ENCODE data around the gene CACNA1E.

DNA sequence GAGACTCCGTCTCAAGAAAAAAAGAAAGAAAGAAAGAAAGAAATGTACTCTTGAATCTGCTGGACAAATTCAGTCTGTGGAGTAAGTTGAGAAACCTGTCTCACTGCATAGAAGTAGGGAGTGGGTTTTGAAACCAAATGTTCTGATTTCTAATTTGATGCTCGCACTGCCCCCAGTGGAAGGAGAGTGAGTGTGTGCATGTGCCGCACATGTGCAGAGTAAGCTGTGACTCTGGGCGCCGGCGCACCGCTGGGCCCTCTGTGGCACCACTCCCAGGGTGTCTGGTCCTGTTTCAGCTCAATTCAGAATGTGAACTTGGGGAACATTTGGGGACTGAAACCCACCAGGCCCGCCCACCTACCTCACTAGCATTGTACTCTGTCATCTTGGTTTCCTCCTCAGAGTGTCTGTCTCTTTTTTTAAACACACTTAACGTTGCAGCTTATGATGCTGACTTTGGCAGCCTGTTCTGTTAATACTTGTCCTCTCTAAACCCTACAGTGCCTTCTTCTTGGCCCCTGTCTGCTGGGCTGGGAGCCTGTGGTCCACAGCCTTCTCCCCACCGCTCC is 104.6 kb downstream of the CACNA1E start:
- TF ChIP-seq POLR2AphosphoS5 (IDR thresholded peaks at IDR 0.05; ENCODE audit: low read depth, low read length) (no peak), TAF1 (IDR thresholded peaks at IDR 0.05; ENCODE audit: borderline replicate concordance, insufficient read depth, low read length) (no peak), REST (IDR thresholded peaks at IDR 0.05; ENCODE audit: insufficient read depth in 1 of 2, low read depth in 2 of 2, low read length in 2 of 2) (no peak), SIN3A (IDR thresholded peaks at IDR 0.05; ENCODE audit: borderline replicate concordance, insufficient read depth, low read length) (no peak)

All from PFSK-1 (cell line).